Measurements from ENCODE around the gene CNRIP1.
"Not testable (repeated sequence)": the region's sequence is repeated elsewhere in the genome, so short reads cannot be mapped to it uniquely, and the experiment has no call there.

CNRIP1 gene

GRCh38 chr2:68340226-68341061 lies 20.7 kb upstream of the CNRIP1 start:
- DNase-seq = no peak

- no peak for DNase-seq
Observed at GRCh38 chr2:68336192-68336591, 16.4 kb upstream of the CNRIP1 start.

GRCh38 chr2:68333931-68334330 lies 14.2 kb upstream of the CNRIP1 start:
- no peak for DNase-seq

GRCh38 chr2:68333009-68333408 lies 13.3 kb upstream of the CNRIP1 start:
- DNase-seq = no peak

GRCh38 chr2:68330691-68331090 lies 10.9 kb upstream of the CNRIP1 start:
- DNase-seq = no peak

GRCh38 chr2:68328901-68329300 lies 9.2 kb upstream of the CNRIP1 start:
- no peak for DNase-seq

GRCh38 chr2:68325056-68325455 lies 5.3 kb upstream of the CNRIP1 start:
- DNase-seq = no peak

- DNase-seq = peak; percentile 39
Observed at GRCh38 chr2:68320118-68320641, 431 bp upstream of the CNRIP1 start.

GRCh38 chr2:68318914-68319397 lies 793 bp downstream of the CNRIP1 start:
- DNase-seq = peak; percentile 29

GRCh38 chr2:68317971-68318913 lies 1.5 kb downstream of the CNRIP1 start:
- no peak for DNase-seq

- DNase-seq = no peak
Observed at GRCh38 chr2:68316111-68316510, 3.6 kb downstream of the CNRIP1 start.

GRCh38 chr2:68311033-68311432 lies 8.7 kb downstream of the CNRIP1 start:
- DNase-seq = no peak

GRCh38 chr2:68309426-68309825 lies 10.3 kb downstream of the CNRIP1 start:
- DNase-seq = no peak

- DNase-seq = not testable (repeated sequence)
Observed at GRCh38 chr2:68303902-68304272, 15.9 kb downstream of the CNRIP1 start.

GRCh38 chr2:68303033-68303901 lies 16.5 kb downstream of the CNRIP1 start:
- no peak for DNase-seq

- no peak for DNase-seq
Observed at GRCh38 chr2:68302281-68302875, 17.4 kb downstream of the CNRIP1 start.

GRCh38 chr2:68295516-68295915 lies 24.2 kb downstream of the CNRIP1 start:
- no peak for DNase-seq

- no peak for DNase-seq
Observed at GRCh38 chr2:68294913-68295312, 24.8 kb downstream of the CNRIP1 start.

GRCh38 chr2:68294187-68294586 lies 25.6 kb downstream of the CNRIP1 start:
- no peak for DNase-seq

GRCh38 chr2:68293755-68294154 lies 26.0 kb downstream of the CNRIP1 start:
- DNase-seq = no peak

GRCh38 chr2:68293024-68293423 lies 26.7 kb downstream of the CNRIP1 start:
- no peak for DNase-seq

GRCh38 chr2:68292108-68292710 lies 27.5 kb downstream of the CNRIP1 start:
- DNase-seq = peak; percentile 3

Data from NCI-H1092 (cell line).